ENCODE measurements around the gene PRRG3. TPM values are rescaled to one million over a fixed set of nuclear protein-coding genes. Genes with fewer than 3 reads are reported as not detected.

PRRG3 gene
- total RNA-seq, result 1 to 10 TPM in 1 of 5 donors, under 1 TPM in 1, not detected in 3; 0.14 to 7.3 TPM
- polyA plus RNA-seq, result under 1 TPM; 0.10 to 0.15 (median 0.12) TPM
- long read RNA-seq, donor 1, result 0 reads
- long read RNA-seq, donor 2, result 0 reads
- long read RNA-seq, donor 3, result 0 reads
- long read RNA-seq, donor 4, result 0 reads
- long read RNA-seq, donor 5, result 0 reads
- long read RNA-seq, donor 6, partial matches to known transcripts, result 0 of 1 reads
- long read RNA-seq, donor 6, other reads (novel, unspliced or antisense), result 0 of 1 reads
- long read RNA-seq, donor 7, result 0 reads
- long read RNA-seq, donor 8, result 0 reads
- long read RNA-seq, donor 9, result 0 reads
- long read RNA-seq, donor 10, result 0 reads

GRCh38 chrX:151694661-151695582, at the start of gene PRRG3:
PRRG3 (plus strand) TSS chrX:151695458; CDS start chrX:151698815, 3,357 bp downstream.
- Histone ChIP-seq H3K4me3 (peak within 1 kb of the TSS in 3 of 4 donors; percentile 18 to 25 (median 22)), H3K36me3 (no peaks in the 10 kb centered on the region), H3K27ac (no peak within 1 kb of the TSS), H3K9me3 (no peaks in the 10 kb centered on the region), H3K27me3 (peaks cover 0 to 24% (median 19%) of the 10 kb centered on the region in 3 donors), H3K4me1 (peaks cover 0 to 4% (median 0%) of the 10 kb centered on the region in 4 donors)
- intact Hi-C loops (cut with DNase I; ENCODE audit: low total_unique reads), result no loop called here
- WGBS, 5 donors, result 4 to 52% (median 20%) methylated on average over 10 to 77 of the region's 100 CpGs
- TF ChIP-seq POLR2A (IDR thresholded peaks at IDR 0.05), result no peak
- no peak for TF ChIP-seq EP300 (IDR thresholded peaks at IDR 0.05)
- TF ChIP-seq, protein P1, sequence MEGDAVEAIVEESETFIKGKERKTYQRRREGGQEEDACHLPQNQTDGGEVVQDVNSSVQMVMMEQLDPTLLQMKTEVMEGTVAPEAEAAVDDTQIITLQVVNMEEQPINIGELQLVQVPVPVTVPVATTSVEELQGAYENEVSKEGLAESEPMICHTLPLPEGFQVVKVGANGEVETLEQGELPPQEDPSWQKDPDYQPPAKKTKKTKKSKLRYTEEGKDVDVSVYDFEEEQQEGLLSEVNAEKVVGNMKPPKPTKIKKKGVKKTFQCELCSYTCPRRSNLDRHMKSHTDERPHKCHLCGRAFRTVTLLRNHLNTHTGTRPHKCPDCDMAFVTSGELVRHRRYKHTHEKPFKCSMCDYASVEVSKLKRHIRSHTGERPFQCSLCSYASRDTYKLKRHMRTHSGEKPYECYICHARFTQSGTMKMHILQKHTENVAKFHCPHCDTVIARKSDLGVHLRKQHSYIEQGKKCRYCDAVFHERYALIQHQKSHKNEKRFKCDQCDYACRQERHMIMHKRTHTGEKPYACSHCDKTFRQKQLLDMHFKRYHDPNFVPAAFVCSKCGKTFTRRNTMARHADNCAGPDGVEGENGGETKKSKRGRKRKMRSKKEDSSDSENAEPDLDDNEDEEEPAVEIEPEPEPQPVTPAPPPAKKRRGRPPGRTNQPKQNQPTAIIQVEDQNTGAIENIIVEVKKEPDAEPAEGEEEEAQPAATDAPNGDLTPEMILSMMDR (IDR thresholded peaks at IDR 0.05), result no peak
- TF ChIP-seq POLR2AphosphoS5 (IDR thresholded peaks at IDR 0.05), result no peak
- DNase-seq, result peak in 1 of 2 donors; percentile 67

- H3K27ac ChIP-seq, result no peak overlapping the region
- no peaks in the 10 kb centered on the region for H3K36me3 ChIP-seq
- intact Hi-C loops (cut with DNase I; ENCODE audit: low total_unique reads), result loop anchor here (5.0 kb wide), 1 partner anchor 523 kb away; no protein-coding TSS in a partner anchor
- no peaks in the 10 kb centered on the region for H3K4me1 ChIP-seq
- no peak overlapping the region for H3K4me3 ChIP-seq
- TF ChIP-seq POLR2AphosphoS5 (IDR thresholded peaks at IDR 0.05) (no peak), EP300 (IDR thresholded peaks at IDR 0.05) (no peak), POLR2A (IDR thresholded peaks at IDR 0.05) (no peak)
- TF ChIP-seq, protein P1 (IDR thresholded peaks at IDR 0.05), result no peak
- H3K27me3 ChIP-seq, result no peaks in the 10 kb centered on the region
- H3K9me3 ChIP-seq, result no peaks in the 10 kb centered on the region
- no peak for DNase-seq
- WGBS, 5 donors, result 45 to 81% (median 62%) methylated on average over 4 to 6 of the region's 6 CpGs
These were observed 20.0 kb upstream of the PRRG3 start for GRCh38 chrX:151675121-151675746.

DNA sequence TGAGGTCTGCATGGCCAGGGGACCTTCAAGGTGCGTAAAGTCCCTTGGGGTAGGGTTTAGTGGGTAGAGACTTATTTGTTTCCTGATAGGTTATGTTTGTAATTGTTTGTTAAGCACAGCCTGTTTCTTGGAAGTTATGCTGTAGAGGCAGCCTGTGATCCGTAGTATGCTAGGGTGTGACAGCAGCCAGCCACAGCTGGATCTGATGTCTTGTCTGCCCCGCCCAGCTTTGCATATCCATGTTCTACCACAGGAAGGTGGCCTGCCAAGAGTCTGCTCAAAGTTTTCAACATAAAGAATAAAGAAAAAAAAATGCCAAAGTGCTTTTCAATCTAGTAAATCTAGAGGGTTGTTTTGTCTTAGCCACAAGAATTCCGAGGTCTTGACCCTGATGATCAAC, 19.1 kb upstream of the PRRG3 start:
- 52 to 75% (median 63%) methylated on average over 2 to 4 of the region's 4 CpGs for WGBS, 5 donors
- no peaks in the 10 kb centered on the region for H3K27me3 ChIP-seq
- no peaks in the 10 kb centered on the region for H3K4me1 ChIP-seq
- no peak overlapping the region for H3K4me3 ChIP-seq
- H3K27ac ChIP-seq, result no peak overlapping the region
- intact Hi-C loops (cut with DNase I; ENCODE audit: low total_unique reads), result loop anchor here (5.0 kb wide), 1 partner anchor 524 kb away; no protein-coding TSS in a partner anchor
- H3K9me3 ChIP-seq, result no peaks in the 10 kb centered on the region
- TF ChIP-seq POLR2AphosphoS5 (IDR thresholded peaks at IDR 0.05) (no peak), POLR2A (IDR thresholded peaks at IDR 0.05) (no peak)
- no peaks in the 10 kb centered on the region for H3K36me3 ChIP-seq
- DNase-seq, result no peak

DNA sequence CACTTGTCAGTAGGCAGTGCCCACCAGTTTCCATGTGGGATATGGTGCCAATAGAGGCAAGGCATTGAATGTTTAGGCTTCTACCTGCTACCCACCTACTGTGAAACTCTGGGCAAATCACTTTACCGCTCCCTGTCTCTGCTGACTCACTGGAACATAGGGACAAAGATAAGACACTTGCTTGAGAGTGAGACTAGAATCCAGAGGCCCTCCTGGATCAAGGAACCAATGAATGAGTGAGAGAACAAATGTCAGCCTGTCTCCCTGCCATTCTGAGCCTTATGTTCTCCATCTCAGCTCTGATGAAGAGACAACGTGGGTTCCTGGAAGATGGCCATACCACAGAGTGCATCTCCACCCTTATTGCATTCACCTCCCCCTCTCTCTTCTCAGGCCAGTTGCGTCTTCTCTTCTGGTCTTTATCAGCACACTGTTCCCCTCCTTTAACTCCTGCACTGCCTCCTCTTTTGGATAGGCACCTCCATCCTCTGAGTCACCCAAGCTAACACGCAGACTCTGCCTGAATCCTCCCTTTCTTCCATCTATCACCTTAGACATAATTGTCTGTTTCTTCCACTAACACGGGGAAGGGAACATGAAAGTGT, 15.4 kb upstream of the PRRG3 start:
- intact Hi-C loops (cut with DNase I; ENCODE audit: low total_unique reads), result loop anchor here (5.0 kb wide), 1 partner anchor 528 kb away; no protein-coding TSS in a partner anchor
- Histone ChIP-seq H3K27me3 (no peaks in the 10 kb centered on the region), H3K4me3 (no peak overlapping the region), H3K9me3 (no peaks in the 10 kb centered on the region), H3K27ac (no peak overlapping the region), H3K4me1 (no peaks in the 10 kb centered on the region), H3K36me3 (no peaks in the 10 kb centered on the region)
- 46 to 74% (median 61%) methylated on average over 5 of the region's 5 CpGs for WGBS, 5 donors
- DNase-seq, result no peak
- TF ChIP-seq, protein P1 (IDR thresholded peaks at IDR 0.05), result no peak
- TF ChIP-seq POLR2A (IDR thresholded peaks at IDR 0.05) (no peak), POLR2AphosphoS5 (IDR thresholded peaks at IDR 0.05) (no peak), EP300 (IDR thresholded peaks at IDR 0.05) (no peak)
